ENCODE results near the gene GABRR3. TPM values are rescaled to one million over a fixed set of nuclear protein-coding genes. Genes with fewer than 3 reads are reported as not detected.

Gene GABRR3
- polyA plus RNA-seq, 3 donors: not detected

GRCh38 chr3:97939401-97939800, 95.7 kb downstream of the GABRR3 start:
- H3K36me3 Mint-ChIP-seq: peaks cover 66 to 77% of the 10 kb centered on the region in 2 donors
- WGBS (ENCODE audit: insufficient coverage): no CpG with 5 or more reads among the region's 2 CpGs
- DNase-seq: no peak
- Histone ChIP-seq H2AFZ (ENCODE audit: insufficient read depth, low read depth, low read length, poor library complexity, severe bottlenecking) (no peak overlapping the region), H3K9ac (ENCODE audit: insufficient read depth, low read length, poor library complexity, severe bottlenecking) (no peak overlapping the region), H3K9me3 (replicated peaks in 1 of 2; ENCODE audit: control insufficient read depth in 1 of 2, insufficient read depth in 1 of 2, low read length in 2 of 2) (no peaks in the 10 kb centered on the region), H3K27ac (ENCODE audit: low read depth in 1 of 2, low read length in 2 of 2) (no peak overlapping the region), H3K4me3 (replicated peaks in 1 of 3; ENCODE audit: low read depth in 2 of 3, low read length in 3 of 3) (no peak overlapping the region), H3K27me3 (ENCODE audit: control insufficient read depth in 2 of 2, insufficient read depth in 2 of 2, low read length in 2 of 2) (no peaks in the 10 kb centered on the region), H4K20me1 (ENCODE audit: insufficient read depth, low read length) (no peaks in the 10 kb centered on the region), H3K4me1 (ENCODE audit: control insufficient read depth in 1 of 2, insufficient read depth in 2 of 2, low read length in 2 of 2) (no peaks in the 10 kb centered on the region), H3K79me2 (ENCODE audit: insufficient read depth, low read length) (no peaks in the 10 kb centered on the region), H3K36me3 (replicated peaks in 1 of 2; ENCODE audit: control insufficient read depth in 1 of 2, insufficient read depth in 2 of 2, low read length in 2 of 2) (peaks cover 80 to 94% of the 10 kb centered on the region in 2 donors), H3K4me2 (replicated peaks; ENCODE audit: extremely low read depth, low read length, poor library complexity, severe bottlenecking) (no peak overlapping the region)
- no peaks in the 10 kb centered on the region for H3K27me3 Mint-ChIP-seq (ENCODE audit: low read depth in 3 of 3)
- no peak overlapping the region for H3K4me3 Mint-ChIP-seq
- H3K4me1 Mint-ChIP-seq: no peaks in the 10 kb centered on the region
- H3K27ac Mint-ChIP-seq: no peak overlapping the region
- no peak for TF ChIP-seq CTCF (IDR thresholded peaks at IDR 0.05)
- intact Hi-C loops (cut with micrococcal nuclease): no loop called here
- peaks cover 0 to 3% (median 0%) of the 10 kb centered on the region in 7 donors for H3K9me3 Mint-ChIP-seq

- H3K27me3 ChIP-seq (ENCODE audit: control insufficient read depth in 2 of 2, insufficient read depth in 2 of 2, low read length in 2 of 2): no peaks in the 10 kb centered on the region
- H2AFZ ChIP-seq (ENCODE audit: insufficient read depth, low read depth, low read length, poor library complexity, severe bottlenecking): no peak overlapping the region
- TF ChIP-seq CTCF (IDR thresholded peaks at IDR 0.05): no peak
- H3K9me3 Mint-ChIP-seq: peaks cover 0 to 3% (median 0%) of the 10 kb centered on the region in 7 donors
- H3K4me3 Mint-ChIP-seq: no peak overlapping the region
- H4K20me1 ChIP-seq (ENCODE audit: insufficient read depth, low read length): no peaks in the 10 kb centered on the region
- no peaks in the 10 kb centered on the region for H3K4me1 Mint-ChIP-seq
- H3K9ac ChIP-seq (ENCODE audit: insufficient read depth, low read length, poor library complexity, severe bottlenecking): no peak overlapping the region
- H3K4me1 ChIP-seq (ENCODE audit: control insufficient read depth in 1 of 2, insufficient read depth in 2 of 2, low read length in 2 of 2): no peaks in the 10 kb centered on the region
- no peak overlapping the region for H3K4me3 ChIP-seq (replicated peaks in 1 of 3; ENCODE audit: low read depth in 2 of 3, low read length in 3 of 3)
- no peak overlapping the region for H3K27ac ChIP-seq (ENCODE audit: low read depth in 1 of 2, low read length in 2 of 2)
- peaks cover 62 to 77% of the 10 kb centered on the region in 2 donors for H3K36me3 Mint-ChIP-seq
- no peaks in the 10 kb centered on the region for H3K79me2 ChIP-seq (ENCODE audit: insufficient read depth, low read length)
- no peak overlapping the region for H3K4me2 ChIP-seq (replicated peaks; ENCODE audit: extremely low read depth, low read length, poor library complexity, severe bottlenecking)
- peaks cover 77 to 94% of the 10 kb centered on the region in 2 donors for H3K36me3 ChIP-seq (replicated peaks in 1 of 2; ENCODE audit: control insufficient read depth in 1 of 2, insufficient read depth in 2 of 2, low read length in 2 of 2)
- no peaks in the 10 kb centered on the region for H3K27me3 Mint-ChIP-seq (ENCODE audit: low read depth in 3 of 3)
- DNase-seq: no peak
- intact Hi-C loops (cut with micrococcal nuclease): no loop called here
- H3K27ac Mint-ChIP-seq: no peak overlapping the region
- H3K9me3 ChIP-seq (replicated peaks in 1 of 2; ENCODE audit: control insufficient read depth in 1 of 2, insufficient read depth in 1 of 2, low read length in 2 of 2): no peaks in the 10 kb centered on the region
- WGBS (ENCODE audit: insufficient coverage): no CpG with 5 or more reads among the region's 1 CpG
Observed at GRCh38 chr3:97938444-97938843, 96.7 kb downstream of the GABRR3 start.
